ENCODE data around the gene FAM187B.

DNA sequence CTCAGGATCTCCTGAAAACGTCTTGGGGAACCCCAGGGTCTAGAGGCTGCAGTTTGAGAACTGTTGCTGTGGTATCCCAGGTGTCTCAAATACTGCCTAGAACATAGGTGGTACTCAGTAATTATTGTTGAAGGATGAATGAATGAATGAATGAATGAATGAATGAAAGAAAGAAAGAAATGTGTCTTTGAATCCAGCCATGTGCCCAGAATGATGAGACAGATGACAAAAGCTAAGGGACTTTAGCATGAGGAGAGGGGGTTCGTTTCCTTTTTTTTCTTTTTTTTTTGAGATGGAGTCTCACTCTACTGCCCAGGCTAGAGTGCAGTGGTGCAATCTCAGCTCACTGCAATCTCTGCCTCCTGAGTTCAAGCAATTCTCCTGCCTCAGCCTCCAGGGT lies 28.0 kb upstream of the FAM187B start:
- TF ChIP-seq, protein P1, sequence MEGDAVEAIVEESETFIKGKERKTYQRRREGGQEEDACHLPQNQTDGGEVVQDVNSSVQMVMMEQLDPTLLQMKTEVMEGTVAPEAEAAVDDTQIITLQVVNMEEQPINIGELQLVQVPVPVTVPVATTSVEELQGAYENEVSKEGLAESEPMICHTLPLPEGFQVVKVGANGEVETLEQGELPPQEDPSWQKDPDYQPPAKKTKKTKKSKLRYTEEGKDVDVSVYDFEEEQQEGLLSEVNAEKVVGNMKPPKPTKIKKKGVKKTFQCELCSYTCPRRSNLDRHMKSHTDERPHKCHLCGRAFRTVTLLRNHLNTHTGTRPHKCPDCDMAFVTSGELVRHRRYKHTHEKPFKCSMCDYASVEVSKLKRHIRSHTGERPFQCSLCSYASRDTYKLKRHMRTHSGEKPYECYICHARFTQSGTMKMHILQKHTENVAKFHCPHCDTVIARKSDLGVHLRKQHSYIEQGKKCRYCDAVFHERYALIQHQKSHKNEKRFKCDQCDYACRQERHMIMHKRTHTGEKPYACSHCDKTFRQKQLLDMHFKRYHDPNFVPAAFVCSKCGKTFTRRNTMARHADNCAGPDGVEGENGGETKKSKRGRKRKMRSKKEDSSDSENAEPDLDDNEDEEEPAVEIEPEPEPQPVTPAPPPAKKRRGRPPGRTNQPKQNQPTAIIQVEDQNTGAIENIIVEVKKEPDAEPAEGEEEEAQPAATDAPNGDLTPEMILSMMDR (IDR thresholded peaks at IDR 0.05): no peak
- no peak for TF ChIP-seq POLR2A (IDR thresholded peaks at IDR 0.05)
- no peak for TF ChIP-seq POLR2AphosphoS5 (IDR thresholded peaks at IDR 0.05)
- TF ChIP-seq EP300 (IDR thresholded peaks at IDR 0.05): no peak

Measured in sigmoid colon (tissue), 4 donors.